ENCODE measurements around the gene COX6A2.
A peak's percentile ranks its signal among the peaks of the same experiment; 100 is the strongest.

Gene COX6A2

GRCh38 chr16:31403590-31404352, 24.4 kb downstream of the COX6A2 start:
- Histone ChIP-seq H3K4me1 (ENCODE audit: control extremely low read depth in 1 of 4, control insufficient read depth in 4 of 4, insufficient read depth in 4 of 4, low read length in 3 of 4) (peaks cover 0 to 46% (median 28%) of the 10 kb centered on the region in 4 experiments), H3K27ac (ENCODE audit: insufficient read depth in 1 of 2, low read depth in 1 of 2, low read length in 2 of 2, poor library complexity in 1 of 2, severe bottlenecking in 2 of 2) (no peak overlapping the region), H3K9me3 (ENCODE audit: control extremely low read depth in 1 of 5, control insufficient read depth in 4 of 5, insufficient read depth in 2 of 5, low read depth in 1 of 5, low read length in 4 of 5) (peaks cover 0 to 10% (median 5%) of the 10 kb centered on the region in 5 experiments), H3K4me3 (ENCODE audit: control insufficient read depth in 1 of 7, extremely low read depth in 1 of 7, insufficient read depth in 4 of 7, low read depth in 2 of 7, low read length in 6 of 7) (no peak overlapping the region), H3K36me3 (ENCODE audit: control insufficient read depth in 4 of 4, insufficient read depth in 4 of 4, low read length in 3 of 4) (no peaks in the 10 kb centered on the region), H3K27me3 (replicated peaks in 2 of 5; ENCODE audit: control insufficient read depth in 4 of 5, insufficient read depth in 5 of 5, low read length in 4 of 5) (no peaks in the 10 kb centered on the region)
- no peak for DNase-seq
- 92% methylated on average over 20 of the region's 21 CpGs for WGBS (ENCODE audit: insufficient coverage)
- ChIA-PET CTCF (interaction anchor here (1.2 kb wide), 1 partner anchor 41 kb away, joined by 3 read pairs; no protein-coding TSS in a partner anchor), POLR2A (interaction anchor here (0.6 kb wide), 1 partner anchor 223 kb away, joined by 3 read pairs; no protein-coding TSS in a partner anchor)

- Histone ChIP-seq H3K4me1 (ENCODE audit: control extremely low read depth in 1 of 4, control insufficient read depth in 4 of 4, insufficient read depth in 4 of 4, low read length in 3 of 4) (peaks cover 0 to 49% (median 29%) of the 10 kb centered on the region in 4 experiments), H3K4me3 (ENCODE audit: control insufficient read depth in 1 of 7, extremely low read depth in 1 of 7, insufficient read depth in 4 of 7, low read depth in 2 of 7, low read length in 6 of 7) (no peak overlapping the region), H3K27me3 (replicated peaks in 2 of 5; ENCODE audit: control insufficient read depth in 4 of 5, insufficient read depth in 5 of 5, low read length in 4 of 5) (no peaks in the 10 kb centered on the region), H3K36me3 (ENCODE audit: control insufficient read depth in 4 of 4, insufficient read depth in 4 of 4, low read length in 3 of 4) (no peaks in the 10 kb centered on the region), H3K27ac (ENCODE audit: insufficient read depth in 1 of 2, low read depth in 1 of 2, low read length in 2 of 2, poor library complexity in 1 of 2, severe bottlenecking in 2 of 2) (no peak overlapping the region), H3K9me3 (ENCODE audit: control extremely low read depth in 1 of 5, control insufficient read depth in 4 of 5, insufficient read depth in 2 of 5, low read depth in 1 of 5, low read length in 4 of 5) (peaks cover 0 to 14% (median 5%) of the 10 kb centered on the region in 5 experiments)
- peak; percentile 22 to 71 (median 60) for DNase-seq
- CTCF ChIA-PET, result interaction anchor here (0.6 to 1.5 kb wide), 3 partner anchors 16 to 309 kb away, joined by 3 read pairs; no protein-coding TSS in a partner anchor
- POLR2A ChIA-PET, result no interaction called here
- no CpG with 5 or more reads among the region's 1 CpG for WGBS (ENCODE audit: insufficient coverage)
Measured at GRCh38 chr16:31402687-31403086, 25.5 kb downstream of the COX6A2 start.

DNA sequence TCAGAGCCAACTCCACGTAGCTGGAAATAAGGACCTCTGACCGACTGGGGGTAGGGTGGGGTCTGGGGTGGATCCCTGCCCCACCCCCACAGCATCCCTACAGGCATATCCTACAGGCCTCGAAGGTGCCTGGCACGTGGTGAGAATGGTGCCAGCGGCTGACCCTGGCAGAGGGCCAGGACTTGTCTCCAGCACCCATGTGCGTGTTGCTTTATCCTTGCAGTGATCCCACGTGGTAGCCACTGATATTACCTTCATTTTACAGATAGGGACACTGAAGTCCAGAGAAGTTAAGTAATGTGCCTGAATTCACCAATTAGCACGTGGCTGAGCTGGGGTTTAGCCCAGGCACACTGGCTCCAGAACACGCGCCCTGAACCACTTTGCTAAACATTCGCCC, 26.7 kb downstream of the COX6A2 start:
- Histone ChIP-seq H3K4me1 (ENCODE audit: control extremely low read depth in 1 of 4, control insufficient read depth in 4 of 4, insufficient read depth in 4 of 4, low read length in 3 of 4) (peaks cover 0 to 49% (median 32%) of the 10 kb centered on the region in 4 experiments), H3K27me3 (replicated peaks in 2 of 5; ENCODE audit: control insufficient read depth in 4 of 5, insufficient read depth in 5 of 5, low read length in 4 of 5) (no peaks in the 10 kb centered on the region), H3K4me3 (ENCODE audit: control insufficient read depth in 1 of 7, extremely low read depth in 1 of 7, insufficient read depth in 4 of 7, low read depth in 2 of 7, low read length in 6 of 7) (no peak overlapping the region), H3K27ac (ENCODE audit: insufficient read depth in 1 of 2, low read depth in 1 of 2, low read length in 2 of 2, poor library complexity in 1 of 2, severe bottlenecking in 2 of 2) (no peak overlapping the region), H3K36me3 (ENCODE audit: control insufficient read depth in 4 of 4, insufficient read depth in 4 of 4, low read length in 3 of 4) (no peaks in the 10 kb centered on the region), H3K9me3 (ENCODE audit: control extremely low read depth in 1 of 5, control insufficient read depth in 4 of 5, insufficient read depth in 2 of 5, low read depth in 1 of 5, low read length in 4 of 5) (peaks cover 0 to 14% (median 5%) of the 10 kb centered on the region in 5 experiments)
- 98% methylated on average over 9 of the region's 11 CpGs for WGBS (ENCODE audit: insufficient coverage)
- ChIA-PET POLR2A (interaction anchor here (0.5 kb wide), 1 partner anchor 23 kb away, joined by 3 read pairs; no protein-coding TSS in a partner anchor), CTCF (interaction anchor here (1.5 kb wide), 1 partner anchor 15 kb away, joined by 3 read pairs; no protein-coding TSS in a partner anchor)
- DNase-seq, result no peak

DNA sequence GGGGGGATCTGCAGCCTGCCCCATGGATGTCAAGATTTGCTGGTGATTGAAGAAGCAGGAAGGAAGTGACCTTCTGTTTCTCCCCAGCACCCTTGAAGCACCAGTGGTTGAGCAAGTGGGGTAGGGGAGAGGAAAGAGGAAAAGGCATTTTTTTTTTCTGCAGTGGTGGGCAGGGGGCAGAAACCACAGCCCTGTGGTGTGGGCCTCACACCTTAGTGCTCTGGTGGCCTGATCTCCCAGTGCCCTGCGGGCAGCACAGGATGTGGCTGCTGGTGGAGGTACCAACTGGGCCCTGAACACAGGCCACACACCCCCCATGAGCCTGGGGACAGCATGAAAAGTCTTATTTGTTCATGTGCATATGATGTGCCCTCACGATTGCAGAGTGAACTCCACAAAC, 28.0 kb downstream of the COX6A2 start:
- peaks cover 0 to 61% (median 38%) of the 10 kb centered on the region in 4 experiments for H3K4me1 ChIP-seq (ENCODE audit: control extremely low read depth in 1 of 4, control insufficient read depth in 4 of 4, insufficient read depth in 4 of 4, low read length in 3 of 4)
- CTCF ChIA-PET, result interaction anchor here (1.2 kb wide), 1 partner anchor 18 kb away, joined by 3 read pairs; no protein-coding TSS in a partner anchor
- H3K9me3 ChIP-seq (ENCODE audit: control extremely low read depth in 1 of 5, control insufficient read depth in 4 of 5, insufficient read depth in 2 of 5, low read depth in 1 of 5, low read length in 4 of 5), result peaks cover 0 to 14% (median 5%) of the 10 kb centered on the region in 5 experiments
- POLR2A ChIA-PET, result interaction anchor here (0.7 kb wide), 2 partner anchors 202 to 220 kb away, joined by 3 to 4 read pairs; partner anchors contain the start of gene FUS
- DNase-seq, result peak; percentile 42 to 86 (median 85)
- peak overlapping the region in 1 of 7 experiments; percentile 28 for H3K4me3 ChIP-seq (ENCODE audit: control insufficient read depth in 1 of 7, extremely low read depth in 1 of 7, insufficient read depth in 4 of 7, low read depth in 2 of 7, low read length in 6 of 7)
- no peaks in the 10 kb centered on the region for H3K27me3 ChIP-seq (replicated peaks in 2 of 5; ENCODE audit: control insufficient read depth in 4 of 5, insufficient read depth in 5 of 5, low read length in 4 of 5)
- H3K27ac ChIP-seq (ENCODE audit: insufficient read depth in 1 of 2, low read depth in 1 of 2, low read length in 2 of 2, poor library complexity in 1 of 2, severe bottlenecking in 2 of 2), result no peak overlapping the region
- 17% methylated on average over 2 of the region's 2 CpGs for WGBS (ENCODE audit: insufficient coverage)
- H3K36me3 ChIP-seq (ENCODE audit: control insufficient read depth in 4 of 4, insufficient read depth in 4 of 4, low read length in 3 of 4), result no peaks in the 10 kb centered on the region

DNA sequence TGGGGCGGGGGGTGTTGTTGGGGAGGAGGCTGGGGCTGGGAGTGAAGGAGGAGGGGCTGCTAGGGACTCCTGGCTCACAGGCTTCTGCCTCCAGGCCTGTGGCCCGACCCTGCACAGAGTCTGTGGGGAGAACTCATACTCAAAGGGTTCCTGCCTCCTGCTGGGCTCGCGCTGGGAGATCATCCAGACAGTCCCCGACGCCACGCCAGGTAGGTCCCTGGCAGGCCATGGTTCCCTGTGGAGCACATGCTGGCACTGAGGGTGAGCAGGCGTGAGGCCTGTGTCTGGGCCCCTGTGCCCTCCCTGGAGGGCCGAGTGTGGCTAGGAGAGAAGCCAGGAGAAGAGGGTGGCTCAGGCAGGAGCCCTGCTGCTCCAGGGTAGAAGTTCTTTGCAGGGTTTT, 30.5 kb downstream of the COX6A2 start:
- DNase-seq, result no peak
- no peak overlapping the region for H3K27ac ChIP-seq (ENCODE audit: insufficient read depth in 1 of 2, low read depth in 1 of 2, low read length in 2 of 2, poor library complexity in 1 of 2, severe bottlenecking in 2 of 2)
- ChIA-PET CTCF (no interaction called here), POLR2A (no interaction called here)
- no peaks in the 10 kb centered on the region for H3K36me3 ChIP-seq (ENCODE audit: control insufficient read depth in 4 of 4, insufficient read depth in 4 of 4, low read length in 3 of 4)
- 100% methylated on average over 8 of the region's 9 CpGs for WGBS (ENCODE audit: insufficient coverage)
- peaks cover 0 to 61% (median 35%) of the 10 kb centered on the region in 4 experiments for H3K4me1 ChIP-seq (ENCODE audit: control extremely low read depth in 1 of 4, control insufficient read depth in 4 of 4, insufficient read depth in 4 of 4, low read length in 3 of 4)
- peaks cover 0 to 14% (median 5%) of the 10 kb centered on the region in 5 experiments for H3K9me3 ChIP-seq (ENCODE audit: control extremely low read depth in 1 of 5, control insufficient read depth in 4 of 5, insufficient read depth in 2 of 5, low read depth in 1 of 5, low read length in 4 of 5)
- peak overlapping the region in 1 of 7 experiments; percentile 7 for H3K4me3 ChIP-seq (ENCODE audit: control insufficient read depth in 1 of 7, extremely low read depth in 1 of 7, insufficient read depth in 4 of 7, low read depth in 2 of 7, low read length in 6 of 7)
- no peaks in the 10 kb centered on the region for H3K27me3 ChIP-seq (replicated peaks in 2 of 5; ENCODE audit: control insufficient read depth in 4 of 5, insufficient read depth in 5 of 5, low read length in 4 of 5)

DNA sequence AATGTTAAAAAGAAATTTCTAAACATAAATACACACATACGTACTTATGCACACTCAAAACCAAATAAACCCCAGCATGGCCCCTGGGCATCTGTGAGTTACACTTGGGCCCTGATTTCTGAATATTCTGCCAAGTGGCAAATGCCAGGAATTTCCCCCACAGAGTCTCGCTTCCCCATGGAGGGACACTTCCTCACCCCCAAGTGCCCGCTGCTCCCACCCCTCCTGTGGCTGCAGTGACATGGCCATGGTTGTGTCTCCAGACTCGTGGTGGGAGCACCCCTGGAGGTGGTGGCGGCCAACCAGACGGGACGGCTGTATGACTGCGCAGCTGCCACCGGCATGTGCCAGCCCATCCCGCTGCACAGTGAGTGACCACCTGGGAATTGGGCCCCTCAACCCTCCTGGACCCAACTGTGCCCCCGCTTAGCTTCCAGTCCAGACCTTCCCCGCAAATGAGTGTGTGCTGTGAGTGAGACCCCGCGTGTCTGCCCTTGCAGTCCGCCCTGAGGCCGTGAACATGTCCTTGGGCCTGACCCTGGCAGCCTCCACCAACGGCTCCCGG, 31.0 kb downstream of the COX6A2 start:
- Histone ChIP-seq H3K27ac (ENCODE audit: insufficient read depth in 1 of 2, low read depth in 1 of 2, low read length in 2 of 2, poor library complexity in 1 of 2, severe bottlenecking in 2 of 2) (no peak overlapping the region), H3K36me3 (ENCODE audit: control insufficient read depth in 4 of 4, insufficient read depth in 4 of 4, low read length in 3 of 4) (no peaks in the 10 kb centered on the region), H3K27me3 (replicated peaks in 2 of 5; ENCODE audit: control insufficient read depth in 4 of 5, insufficient read depth in 5 of 5, low read length in 4 of 5) (no peaks in the 10 kb centered on the region), H3K4me3 (ENCODE audit: control insufficient read depth in 1 of 7, extremely low read depth in 1 of 7, insufficient read depth in 4 of 7, low read depth in 2 of 7, low read length in 6 of 7) (no peak overlapping the region), H3K4me1 (ENCODE audit: control extremely low read depth in 1 of 4, control insufficient read depth in 4 of 4, insufficient read depth in 4 of 4, low read length in 3 of 4) (peaks cover 0 to 58% (median 33%) of the 10 kb centered on the region in 4 experiments), H3K9me3 (ENCODE audit: control extremely low read depth in 1 of 5, control insufficient read depth in 4 of 5, insufficient read depth in 2 of 5, low read depth in 1 of 5, low read length in 4 of 5) (peaks cover 0 to 14% (median 5%) of the 10 kb centered on the region in 5 experiments)
- ChIA-PET POLR2A (no interaction called here), CTCF (no interaction called here)
- 98% methylated on average over 9 of the region's 18 CpGs for WGBS (ENCODE audit: insufficient coverage)
- no peak for DNase-seq
